GM12872 (cell line): ENCODE data around the gene NAMPT.

Experiments
- CTCF ChIP-seq: IDR thresholded peaks from 3 replicates; pipeline ENCODE4 v1.5.1; 2011; ENCODE audit warnings: low read depth, mild to moderate bottlenecking, low read length, moderate library complexity; ENCODE audit not compliant: insufficient read depth

NAMPT gene

DNA sequence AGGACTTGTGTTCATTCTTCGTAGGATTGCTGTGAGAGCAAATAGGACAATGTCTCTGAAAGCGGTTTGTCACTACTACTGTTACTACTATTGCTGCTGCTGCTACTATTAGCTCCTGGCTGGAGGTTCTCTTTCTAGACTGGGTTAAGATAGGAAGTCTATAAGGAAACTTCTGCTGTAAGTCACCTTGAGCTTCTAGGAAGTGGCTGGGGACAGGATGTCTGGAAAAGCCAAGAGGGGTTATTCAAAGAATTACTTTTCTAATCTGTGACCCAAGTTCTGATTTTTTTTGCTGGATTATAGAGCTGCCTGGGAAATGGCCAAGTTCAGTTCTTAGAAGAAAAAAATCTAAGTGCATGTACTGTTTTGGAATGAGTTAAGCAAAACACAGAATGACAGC is 62.2 kb downstream of the NAMPT start:
- TF ChIP-seq CTCF: no peak

DNA sequence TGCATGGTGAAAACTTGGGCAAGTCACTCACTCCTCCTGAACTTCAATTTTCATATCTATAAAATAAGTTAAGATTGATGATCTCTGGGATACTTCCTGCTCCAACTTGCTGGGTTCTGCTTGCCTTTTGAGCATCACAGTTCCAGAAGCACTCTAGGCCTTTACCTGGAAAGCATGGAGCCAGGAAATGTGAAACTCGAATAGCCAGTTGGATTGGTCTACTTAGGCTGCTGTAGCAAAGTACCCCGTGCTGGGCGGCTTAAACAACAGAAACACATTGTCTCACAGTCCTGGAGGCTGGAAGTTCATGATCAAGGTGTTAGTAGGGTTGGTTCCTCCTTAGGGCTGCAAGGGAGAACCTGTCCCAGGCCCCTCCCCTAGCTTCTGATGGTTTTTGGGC is 64.5 kb downstream of the NAMPT start:
- TF ChIP-seq CTCF: no peak

DNA sequence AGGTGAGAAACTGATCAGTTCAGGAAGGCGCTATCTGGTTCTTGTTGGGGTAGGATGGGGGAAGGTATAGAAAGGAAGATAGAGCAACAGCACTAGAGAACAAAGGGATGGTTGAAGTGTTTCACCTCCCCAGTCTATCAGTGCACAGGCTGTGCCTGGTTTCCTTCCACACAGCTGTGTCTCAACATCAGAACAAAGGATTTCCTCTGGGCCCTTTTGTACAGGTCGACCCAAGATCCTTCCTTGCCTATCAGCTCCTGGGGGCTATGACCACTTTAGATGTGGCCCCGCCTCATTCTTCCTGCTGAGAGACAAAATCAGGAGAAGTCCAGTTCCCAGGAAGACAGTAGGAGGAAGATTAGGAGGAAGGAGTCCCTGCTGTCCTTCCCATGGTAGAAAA is 65.6 kb downstream of the NAMPT start:
- TF ChIP-seq CTCF: no peak

GRCh38 chr7:106218546-106218945 is 66.2 kb downstream of the NAMPT start:
- TF ChIP-seq CTCF: no peak

GRCh38 chr7:106216923-106217542 is 67.8 kb downstream of the NAMPT start:
- no peak for TF ChIP-seq CTCF

- TF ChIP-seq CTCF: no peak
These were observed 68.3 kb downstream of the NAMPT start for GRCh38 chr7:106216517-106216922.

DNA sequence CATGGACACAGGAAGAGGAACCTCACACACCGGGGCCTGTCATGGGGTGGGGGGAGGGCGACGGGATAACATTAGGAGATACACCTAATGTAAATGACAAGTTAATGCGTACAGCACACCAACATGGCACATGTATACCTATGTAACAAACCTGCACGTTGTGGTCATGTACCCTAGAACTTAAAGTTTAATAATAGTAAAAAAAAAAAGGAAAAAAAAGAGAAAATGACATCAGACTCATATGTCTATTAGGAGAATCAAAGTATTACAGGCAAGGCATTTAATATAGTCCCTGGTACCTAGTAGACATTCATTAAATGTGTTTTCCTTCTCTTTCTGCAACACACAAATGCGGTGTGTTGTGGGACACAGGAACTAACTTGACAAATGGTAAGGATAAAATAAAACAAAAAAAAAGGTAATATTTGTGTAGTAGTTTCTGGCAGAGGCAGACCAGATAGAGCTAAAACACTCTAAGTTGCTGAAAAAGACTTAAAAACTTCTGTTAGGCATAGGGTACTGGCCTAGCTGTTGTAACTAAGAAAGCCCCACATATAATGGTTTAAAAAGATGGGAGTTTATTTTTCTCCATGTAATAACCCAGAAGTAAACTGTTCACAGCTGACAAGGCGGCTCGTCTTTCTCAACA is 68.8 kb downstream of the NAMPT start:
- TF ChIP-seq CTCF: no peak
